HT-29 (cell line): Measurements from ENCODE around the gene HK3. TPM values are rescaled to one million over a fixed set of nuclear protein-coding genes. Genes with fewer than 3 reads are reported as not detected.

Experiments used
- DNase-seq: peaks from one replicate; pipeline ENCODE4 v3.0.0-alpha.2; 2015; ENCODE audit warnings: low spot score
- total RNA-seq: library from RNA; depleted of rRNA; stranded (reverse); fragments of >200 nt; shearing (Covaris generic); gene quantifications from 2 replicates; pipeline ENCODE4 v1.2.3, GENCODE V29; 2014

Gene HK3
- total RNA-seq, 1 experiment from 2014 or later, result not detected

DNA sequence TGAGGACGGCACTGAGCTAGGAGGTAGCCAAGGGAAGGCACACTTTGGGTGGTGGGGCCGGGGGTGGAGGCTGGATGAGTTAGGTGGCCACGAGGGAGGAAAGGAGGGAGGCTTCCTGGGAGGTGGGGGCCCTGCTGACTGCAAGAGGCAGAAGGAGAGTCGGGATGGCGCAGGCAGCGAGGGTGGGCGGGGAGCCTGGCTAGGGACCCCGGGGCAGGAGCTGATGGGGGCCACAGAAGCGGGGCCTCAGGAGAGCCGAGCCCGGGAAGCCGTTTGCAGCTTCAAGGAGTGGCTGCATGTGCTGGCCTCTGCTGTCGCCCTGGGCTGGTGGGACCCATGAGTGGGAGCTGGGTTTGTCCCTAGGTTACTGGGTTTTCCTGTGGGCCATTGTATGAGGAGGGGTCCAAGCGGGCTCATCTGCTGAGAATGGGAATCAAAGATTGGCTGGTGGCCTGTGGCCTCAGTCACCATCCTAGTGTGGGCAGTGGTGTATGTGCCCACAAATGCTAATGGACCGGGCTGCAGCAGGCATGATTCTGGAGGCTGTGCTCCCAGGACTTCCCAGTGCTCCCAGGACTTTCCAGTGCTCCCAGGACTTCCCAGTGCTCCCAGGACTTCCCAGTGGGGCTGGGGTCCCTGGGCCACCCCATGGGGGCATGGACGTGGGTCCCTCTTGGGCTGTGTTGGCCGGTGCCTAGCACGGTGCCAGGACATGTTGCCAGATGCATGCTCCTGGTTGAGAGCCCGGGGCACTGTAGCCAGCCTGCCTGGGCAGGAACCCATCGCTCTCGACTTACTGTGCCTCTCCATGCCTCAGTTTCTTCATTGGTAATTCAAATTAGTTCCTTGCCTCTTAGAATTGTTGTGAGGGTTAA is 48.5 kb downstream of the HK3 start:
- DNase-seq, result no peak

- DNase-seq, result no peak
Measured at GRCh38 chr5:176849611-176850227, 49.4 kb downstream of the HK3 start.

DNA sequence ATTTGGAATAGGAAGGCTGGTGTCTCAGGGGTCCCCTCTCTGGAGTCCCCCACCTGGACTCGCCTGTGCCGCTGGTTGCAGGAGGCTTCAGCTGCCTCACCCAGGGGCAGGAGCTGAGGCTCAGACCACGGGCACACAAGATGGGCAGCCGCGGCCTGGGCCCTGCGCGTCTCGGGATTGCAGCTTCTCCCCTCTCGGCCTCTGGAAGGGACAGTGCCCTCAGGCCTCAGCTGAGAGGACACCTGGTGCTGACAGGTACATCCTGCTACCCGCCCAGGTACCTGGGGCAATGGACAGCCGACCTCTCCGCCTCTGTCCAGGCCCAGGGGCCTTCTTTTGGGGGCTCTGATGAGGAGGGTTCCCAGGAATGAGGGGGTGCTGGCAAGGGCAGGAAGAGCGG is 50.5 kb downstream of the HK3 start:
- DNase-seq, result no peak

DNA sequence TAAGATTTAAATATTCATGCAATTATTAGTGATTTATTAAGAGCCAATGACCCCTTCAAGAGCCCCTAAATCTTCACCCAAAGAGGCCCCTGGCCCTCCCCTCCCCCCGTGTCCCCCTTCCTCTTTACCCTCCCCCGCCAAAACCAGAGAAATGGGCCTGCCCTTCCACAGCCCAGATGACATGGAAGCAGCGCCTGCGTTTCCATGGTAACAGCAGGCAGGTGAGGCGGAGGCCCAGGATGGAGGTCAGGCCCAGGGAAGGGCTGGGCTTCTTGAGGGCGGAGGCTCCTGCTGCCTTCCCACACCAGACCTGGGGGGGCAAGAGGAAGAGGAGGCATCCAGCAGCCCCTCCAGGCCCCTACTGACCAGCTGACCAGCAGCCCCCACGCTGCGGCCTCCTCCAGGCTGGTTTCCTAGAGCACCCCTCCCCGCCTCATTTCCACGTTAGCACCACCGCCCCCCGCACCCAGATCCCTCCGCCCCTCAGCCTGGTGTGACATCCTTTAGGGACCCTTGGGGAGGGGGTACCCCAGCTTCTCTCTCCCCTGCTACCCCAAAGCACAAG is 51.3 kb downstream of the HK3 start:
- no peak for DNase-seq

- DNase-seq, result no peak
Measured at GRCh38 chr5:176847148-176847547, 52.0 kb downstream of the HK3 start.

DNA sequence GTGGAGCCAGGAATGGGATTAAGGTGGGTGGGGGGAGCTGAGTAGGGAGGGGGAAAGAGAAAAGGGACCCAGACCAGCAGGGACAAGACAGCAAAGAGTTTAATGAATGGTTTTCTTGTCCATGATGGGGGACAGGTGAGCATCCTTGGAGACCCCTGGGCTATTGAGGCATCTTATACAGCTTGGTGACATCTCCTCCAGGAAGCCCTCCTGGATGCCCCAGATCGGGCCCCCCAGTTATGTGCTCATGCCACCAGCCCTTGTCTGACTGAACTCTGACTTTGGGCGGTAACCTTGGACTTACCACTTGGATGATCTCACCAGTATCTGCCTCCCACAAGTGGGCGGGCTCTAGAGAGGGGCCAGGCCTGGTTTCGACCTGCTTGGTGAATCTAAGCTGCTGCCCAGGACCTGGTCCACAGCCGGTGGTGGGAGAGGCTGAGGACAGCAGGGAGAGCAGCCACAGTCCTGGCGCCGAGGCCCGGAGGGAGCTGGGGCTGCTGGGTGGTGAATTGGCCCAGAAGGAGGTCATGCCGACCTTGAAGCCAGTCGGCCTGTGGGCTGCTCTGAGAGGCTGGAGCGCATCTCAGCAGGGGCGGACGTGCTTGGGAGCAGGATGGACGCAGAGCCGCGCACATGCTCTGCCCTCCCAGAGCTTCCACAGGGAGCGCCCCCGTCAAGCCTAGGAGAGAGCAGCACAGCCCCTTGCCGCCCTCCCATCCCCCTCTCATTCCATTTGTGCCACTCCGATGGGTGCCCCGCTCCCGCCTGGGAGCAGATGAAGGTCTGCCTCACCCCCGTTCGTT is 52.6 kb downstream of the HK3 start:
- no peak for DNase-seq

GRCh38 chr5:176845392-176845713 is 53.8 kb downstream of the HK3 start:
- DNase-seq, result no peak

DNA sequence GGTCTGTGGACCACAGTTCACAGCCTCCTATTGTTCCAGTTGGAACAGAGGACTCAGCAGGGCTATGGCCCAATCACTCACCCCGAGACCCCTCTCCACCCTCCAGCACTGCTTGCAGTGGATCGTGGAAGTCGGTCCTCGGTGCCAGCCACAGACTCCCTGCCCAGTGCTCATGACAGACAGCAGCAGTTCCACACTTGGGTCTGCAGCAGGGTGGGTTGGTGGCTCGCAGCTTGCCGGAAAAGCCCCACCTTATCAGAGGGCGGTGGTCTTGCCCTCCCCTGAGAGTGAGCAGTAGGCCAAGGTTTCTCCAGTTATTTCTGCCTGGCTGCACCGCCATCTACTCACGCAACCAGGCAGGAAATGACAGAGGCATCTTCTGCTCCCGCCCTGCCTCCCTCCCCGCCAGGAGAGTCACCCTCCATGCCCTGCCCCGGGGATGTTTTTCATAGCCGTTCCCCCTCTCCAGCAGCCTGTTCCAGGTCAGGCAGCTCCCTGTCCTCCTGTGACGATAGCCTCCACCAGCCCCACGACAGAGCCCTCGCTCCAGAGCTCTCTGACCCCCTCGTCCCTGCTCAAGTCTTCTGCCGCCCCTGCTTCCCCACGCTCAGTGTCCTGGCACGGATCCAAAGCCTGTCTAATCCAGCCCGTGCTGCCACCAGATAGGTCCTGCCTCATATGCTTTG is 54.3 kb downstream of the HK3 start:
- no peak for DNase-seq

GRCh38 chr5:176844281-176844680 is 54.9 kb downstream of the HK3 start:
- no peak for DNase-seq

DNA sequence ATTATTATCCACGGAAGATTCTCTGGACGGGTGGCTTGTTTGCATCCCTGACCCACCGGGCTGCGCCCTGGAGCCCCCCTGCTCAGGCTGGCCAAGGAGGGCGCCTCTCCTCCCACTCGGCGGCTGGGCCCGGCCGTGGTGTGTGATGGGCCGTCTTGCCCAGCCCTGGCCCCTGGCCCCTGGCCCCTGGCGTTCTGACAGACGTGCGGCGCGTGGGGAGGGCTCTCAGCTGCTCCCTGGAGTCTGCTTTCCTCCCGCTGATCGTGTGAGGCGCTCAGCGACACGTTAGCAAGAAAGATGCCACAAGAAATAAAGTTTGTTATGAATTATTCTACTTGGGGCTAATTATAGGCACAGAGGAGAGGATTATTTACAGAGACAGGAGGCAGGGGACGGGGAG is 55.5 kb downstream of the HK3 start:
- no peak for DNase-seq

- peak; percentile 84 for DNase-seq
Measured at GRCh38 chr5:176837707-176838115, 61.4 kb downstream of the HK3 start.

DNA sequence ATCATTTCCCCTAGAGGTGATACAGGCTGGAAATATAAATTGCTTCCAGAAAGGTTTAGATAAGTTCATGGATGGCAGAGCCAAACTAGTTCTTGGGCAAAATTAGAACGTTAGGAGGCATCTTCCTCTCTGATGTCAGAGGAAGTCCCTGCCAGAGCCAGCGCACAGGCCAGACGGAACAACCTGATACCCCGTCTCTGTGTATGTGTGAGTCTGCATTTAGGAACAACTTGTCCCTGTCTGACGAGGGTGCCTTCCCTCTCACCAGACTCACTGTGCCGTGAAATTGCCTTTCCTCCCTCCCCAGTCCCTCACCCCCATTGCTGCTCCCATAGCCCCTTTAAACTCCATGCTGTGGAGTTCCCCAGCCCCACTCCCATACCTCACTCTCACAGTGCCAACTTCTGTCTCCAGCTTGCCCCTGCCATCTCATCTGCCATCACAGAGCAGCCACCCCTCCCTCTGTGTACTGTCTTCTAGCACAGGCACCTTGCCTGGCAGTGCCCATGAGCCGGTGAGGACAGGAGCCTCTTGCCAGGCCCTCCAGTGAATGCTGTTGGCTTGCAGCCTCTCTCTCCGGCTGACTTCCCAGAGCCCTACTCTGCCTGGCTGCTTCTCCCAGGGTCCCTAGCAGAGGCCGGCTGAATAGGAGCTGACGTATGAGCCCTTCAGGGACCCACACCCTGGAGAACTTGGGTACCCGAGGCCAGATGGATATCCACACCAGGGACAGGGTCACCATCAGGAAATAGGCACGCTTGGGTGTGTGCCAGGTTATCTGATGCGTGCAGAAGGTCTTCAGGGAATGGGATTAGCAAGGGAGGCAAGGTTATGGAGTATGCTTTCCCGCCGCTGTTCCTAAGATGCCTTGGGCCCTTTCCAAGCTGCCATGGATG is 62.1 kb downstream of the HK3 start:
- DNase-seq, result no peak

DNA sequence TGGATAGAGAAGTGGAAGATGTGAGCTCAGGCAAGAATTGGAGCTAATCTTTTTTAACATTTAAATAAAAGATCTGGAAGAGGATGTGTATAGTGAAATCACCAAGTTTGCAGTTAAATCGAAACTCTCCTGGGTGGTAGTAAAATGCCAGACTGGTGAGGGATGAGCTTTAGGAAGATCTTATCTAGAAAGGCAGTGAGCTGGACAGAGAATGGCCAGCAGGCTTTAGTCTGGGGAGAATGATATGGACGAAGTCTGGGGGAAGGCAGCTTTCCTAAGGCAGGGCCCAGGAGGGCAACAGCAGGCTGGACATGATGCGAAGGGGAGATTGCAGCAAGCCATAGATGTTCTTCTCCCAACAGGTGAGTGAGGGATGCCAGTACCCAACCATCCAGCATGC is 63.2 kb downstream of the HK3 start:
- DNase-seq, result no peak

- DNase-seq, result no peak
Measured at GRCh38 chr5:176833286-176833685, 65.9 kb downstream of the HK3 start.

DNA sequence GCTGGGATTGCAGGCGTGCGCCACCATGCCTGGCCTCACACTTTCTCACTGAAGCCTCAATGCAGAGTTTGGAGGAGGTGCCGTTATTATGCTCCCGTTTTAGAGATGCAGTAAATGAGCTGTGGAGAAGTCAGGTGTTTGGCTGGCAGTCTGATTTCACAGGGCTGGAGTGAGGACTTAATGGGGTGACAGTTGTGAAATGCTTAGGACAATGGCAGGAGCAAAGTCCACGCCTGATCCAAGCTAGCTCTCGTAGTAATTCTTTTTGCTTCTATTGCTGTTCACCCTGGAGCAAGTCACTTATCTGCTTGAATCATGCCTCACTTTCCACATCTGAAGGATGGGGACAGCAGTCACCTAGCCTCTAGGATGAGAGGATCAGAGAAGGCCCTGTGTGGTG is 67.0 kb downstream of the HK3 start:
- no peak for DNase-seq

- DNase-seq, result no peak
Measured at GRCh38 chr5:176831425-176831824, 67.7 kb downstream of the HK3 start.

DNA sequence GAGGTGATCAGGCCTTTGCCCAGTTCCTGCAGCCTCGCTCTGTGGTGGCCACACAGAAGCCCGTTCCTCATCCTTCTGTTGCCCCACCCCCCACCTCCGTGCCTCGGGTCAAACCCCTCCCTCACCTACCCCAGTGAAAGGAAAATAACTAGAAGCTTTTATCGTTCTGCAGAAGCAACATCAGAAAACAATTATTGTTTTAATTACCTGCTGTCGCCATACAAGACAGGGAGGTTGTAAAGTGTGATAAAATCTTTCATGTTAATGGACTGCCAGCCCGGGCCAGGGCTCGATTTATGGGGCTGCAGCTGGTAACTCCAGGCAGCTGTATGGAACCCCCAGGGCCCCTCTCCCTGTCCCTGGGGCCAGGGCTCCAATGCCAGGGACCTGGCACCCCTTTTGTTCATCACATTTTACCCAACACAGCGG is 68.1 kb downstream of the HK3 start:
- DNase-seq, result no peak
